Measurements from ENCODE around the gene TSNAX. TPM values are rescaled to one million over a fixed set of nuclear protein-coding genes. Genes with fewer than 3 reads are reported as not detected.
"Not testable (repeated sequence)": the region's sequence is repeated elsewhere in the genome, so short reads cannot be mapped to it uniquely, and the experiment has no call there.

The TSNAX gene, protein sequence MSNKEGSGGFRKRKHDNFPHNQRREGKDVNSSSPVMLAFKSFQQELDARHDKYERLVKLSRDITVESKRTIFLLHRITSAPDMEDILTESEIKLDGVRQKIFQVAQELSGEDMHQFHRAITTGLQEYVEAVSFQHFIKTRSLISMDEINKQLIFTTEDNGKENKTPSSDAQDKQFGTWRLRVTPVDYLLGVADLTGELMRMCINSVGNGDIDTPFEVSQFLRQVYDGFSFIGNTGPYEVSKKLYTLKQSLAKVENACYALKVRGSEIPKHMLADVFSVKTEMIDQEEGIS
- 29.8 and 33.2 TPM in 2 replicates for total RNA-seq (2014; rRNA removed; shearing (Covaris generic); ENCODE audit: low replicate concordance)

DNA sequence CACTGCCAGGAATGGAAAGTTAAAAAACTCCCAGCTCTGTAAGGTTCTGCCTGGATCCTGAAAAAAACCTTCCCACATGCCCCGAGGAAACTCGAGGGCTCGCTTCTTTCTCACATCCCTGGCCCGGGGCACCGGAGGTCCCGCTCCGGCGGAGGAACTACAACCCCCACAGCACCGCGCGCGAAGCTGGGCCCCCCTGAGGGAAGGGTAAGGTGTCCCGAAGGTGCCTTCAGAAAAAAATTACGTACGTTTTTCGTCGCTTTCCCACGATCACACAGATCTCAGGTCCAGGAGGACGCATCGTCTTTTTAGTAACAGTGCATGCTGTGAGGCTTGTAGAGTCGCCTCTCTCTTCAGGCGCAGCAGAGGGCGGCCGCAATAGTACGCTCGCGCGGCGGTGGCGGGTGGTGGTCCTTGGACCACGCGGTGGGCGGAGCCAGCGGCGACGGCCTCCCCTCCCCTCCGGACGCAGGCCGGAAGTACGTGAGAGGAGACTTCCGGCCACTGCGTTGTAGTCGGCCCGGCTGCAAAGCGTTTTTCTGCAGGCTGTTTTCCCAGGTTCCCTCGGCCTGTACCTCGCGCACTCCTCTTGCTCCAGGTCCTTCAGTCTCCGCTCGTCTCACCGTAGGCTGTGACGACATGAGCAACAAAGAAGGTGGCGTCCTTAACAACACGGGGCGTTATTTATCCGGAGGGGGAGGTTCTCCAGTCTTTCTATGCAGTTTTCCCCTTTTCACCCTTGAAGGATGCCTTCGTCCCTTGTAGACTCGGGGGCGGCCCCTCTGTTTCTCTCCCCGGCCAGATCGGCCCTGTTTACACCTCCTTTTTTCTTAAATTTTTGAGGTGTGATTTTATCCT lies at the start of gene TSNAX:
Gene TSNAX (plus strand): TSS at position 498 of the 858 bp plus-strand sequence. CDS start 142 bp downstream, at position 640.
- in situ Hi-C loops (cut with HindIII; ENCODE audit: low pct_unique_long_range_greater_than_20kb, low sequenced_read_pairs) = no loop called here

DNA sequence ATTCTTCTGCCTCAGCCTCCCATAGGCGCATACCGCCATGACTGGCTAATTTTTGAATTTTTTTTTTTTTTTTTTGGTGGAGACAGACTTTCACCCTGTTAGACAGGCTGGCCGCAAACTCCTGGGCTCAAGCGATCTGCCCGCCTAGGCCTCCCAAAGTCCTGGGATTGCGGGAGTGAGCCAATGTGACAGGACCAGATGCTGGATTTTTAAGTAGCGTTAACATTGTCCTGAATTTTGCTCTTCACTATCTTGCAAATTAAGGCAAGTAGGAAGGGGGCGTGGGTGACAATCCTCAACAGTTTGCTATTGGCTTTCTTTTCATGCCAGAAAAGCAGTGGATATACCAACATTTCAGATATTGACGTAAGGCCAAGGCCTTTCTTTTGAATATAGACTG lies 49.7 kb upstream of the TSNAX start:
- DNase-seq (ENCODE audit: low read depth) = no peak
- in situ Hi-C loops (cut with HindIII; ENCODE audit: low pct_unique_long_range_greater_than_20kb, low sequenced_read_pairs) = no loop called here

More for the DNA sequence above, at the start of gene TSNAX:
- peak; percentile 96 for DNase-seq (ENCODE audit: low read depth)

- in situ Hi-C loops (cut with HindIII; ENCODE audit: low pct_unique_long_range_greater_than_20kb, low sequenced_read_pairs) = no loop called here
- no peak for DNase-seq (ENCODE audit: low read depth)
Measured at GRCh38 chr1:231480008-231480407, 48.5 kb upstream of the TSNAX start.

DNA sequence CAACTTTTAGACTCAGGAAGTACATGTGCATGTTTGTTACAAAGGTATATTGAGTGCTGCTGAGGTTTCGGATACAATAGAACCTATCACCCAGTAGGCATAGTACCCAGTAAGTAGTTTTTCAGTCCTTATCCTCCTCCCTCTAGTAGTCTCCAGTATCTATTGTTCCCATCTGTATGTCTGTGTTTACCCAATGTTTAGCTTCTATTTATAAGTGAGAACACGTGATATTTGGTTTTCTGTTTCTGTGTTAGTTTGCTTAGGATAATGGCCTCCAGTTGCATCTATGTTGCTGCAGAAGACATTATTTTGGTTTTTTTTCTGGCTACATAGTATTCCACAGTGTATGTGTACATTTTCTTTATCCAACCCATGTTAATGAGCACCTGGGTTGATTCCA lies 47.2 kb upstream of the TSNAX start:
- no peak for DNase-seq (ENCODE audit: low read depth)
- in situ Hi-C loops (cut with HindIII; ENCODE audit: low pct_unique_long_range_greater_than_20kb, low sequenced_read_pairs) = no loop called here

DNA sequence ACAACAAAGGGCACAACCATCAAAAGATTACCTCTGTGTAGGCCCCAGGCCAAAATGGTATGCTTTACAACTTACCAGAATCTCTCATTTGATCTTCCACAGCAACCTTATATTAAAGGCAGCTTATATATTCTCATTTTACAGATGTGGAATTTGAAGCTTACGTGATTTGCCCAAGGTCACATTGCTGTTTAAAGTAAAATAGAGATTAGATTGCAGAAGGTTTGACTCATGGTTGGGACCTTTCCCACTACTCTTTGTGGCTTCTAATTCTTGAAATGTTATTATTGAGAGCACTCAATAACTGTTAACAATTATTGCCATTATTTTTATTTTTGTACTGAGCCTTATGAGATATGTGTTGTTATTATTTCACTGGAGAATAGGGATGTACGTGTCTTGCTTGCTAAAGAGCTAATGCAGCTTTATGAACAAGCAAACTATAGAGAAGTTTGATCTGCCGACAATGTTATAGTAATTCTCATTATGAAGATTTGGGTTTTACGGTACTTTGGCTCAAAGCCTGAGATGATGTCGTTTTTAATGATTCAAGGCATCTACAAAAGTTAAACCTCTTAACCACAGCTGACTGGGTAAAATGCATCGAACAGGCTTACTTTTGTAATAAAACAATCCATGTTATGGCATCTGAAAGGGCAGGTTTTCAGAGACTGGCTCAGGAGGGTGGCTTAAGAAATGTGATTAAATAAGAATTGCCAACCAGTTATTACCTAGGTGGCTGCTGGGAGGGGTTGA lies 43.3 kb upstream of the TSNAX start:
- no peak for DNase-seq (ENCODE audit: low read depth)
- in situ Hi-C loops (cut with HindIII; ENCODE audit: low pct_unique_long_range_greater_than_20kb, low sequenced_read_pairs) = no loop called here

DNA sequence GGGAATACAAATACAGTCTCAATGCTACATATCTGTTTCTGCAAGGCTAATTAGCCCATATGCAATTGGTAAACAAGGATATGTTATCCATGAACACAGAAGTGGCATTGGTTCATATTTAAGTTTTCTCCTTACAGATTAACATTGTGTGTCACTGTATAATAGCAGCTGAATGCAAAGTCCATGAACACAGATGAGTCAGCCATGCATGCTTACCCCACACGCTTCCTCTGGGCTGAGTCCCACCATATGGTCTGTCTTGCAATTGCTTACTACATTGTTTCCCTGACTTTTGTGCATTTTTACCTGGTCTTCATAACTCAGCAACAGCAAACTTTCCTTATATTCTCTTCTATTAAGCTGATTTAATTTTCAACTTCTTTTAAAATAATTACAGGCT lies 41.5 kb upstream of the TSNAX start:
- in situ Hi-C loops (cut with HindIII; ENCODE audit: low pct_unique_long_range_greater_than_20kb, low sequenced_read_pairs) = no loop called here

DNA sequence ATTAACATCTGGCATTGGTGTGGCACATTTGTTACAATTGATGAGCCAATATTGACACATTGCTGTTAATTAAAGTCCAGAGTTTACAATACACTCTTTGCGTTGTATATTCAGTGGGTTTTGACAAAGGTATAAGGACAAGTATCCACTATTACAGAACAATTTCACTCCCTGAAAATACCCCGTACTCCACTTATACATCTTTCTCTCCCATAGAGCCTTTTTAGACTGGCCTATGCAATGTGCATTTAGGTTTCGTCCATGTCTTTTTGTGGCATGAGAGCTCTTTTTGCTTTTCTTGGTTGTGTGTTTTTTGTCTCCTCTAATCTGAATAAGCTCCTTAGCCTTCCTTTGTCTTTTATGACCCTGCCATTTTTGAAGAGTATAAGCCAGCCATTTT lies 40.6 kb upstream of the TSNAX start:
- DNase-seq (ENCODE audit: low read depth) = no peak
- in situ Hi-C loops (cut with HindIII; ENCODE audit: low pct_unique_long_range_greater_than_20kb, low sequenced_read_pairs) = no loop called here

More for the DNA sequence above, 41.5 kb upstream of the TSNAX start:
- DNase-seq (ENCODE audit: low read depth) = no peak

DNA sequence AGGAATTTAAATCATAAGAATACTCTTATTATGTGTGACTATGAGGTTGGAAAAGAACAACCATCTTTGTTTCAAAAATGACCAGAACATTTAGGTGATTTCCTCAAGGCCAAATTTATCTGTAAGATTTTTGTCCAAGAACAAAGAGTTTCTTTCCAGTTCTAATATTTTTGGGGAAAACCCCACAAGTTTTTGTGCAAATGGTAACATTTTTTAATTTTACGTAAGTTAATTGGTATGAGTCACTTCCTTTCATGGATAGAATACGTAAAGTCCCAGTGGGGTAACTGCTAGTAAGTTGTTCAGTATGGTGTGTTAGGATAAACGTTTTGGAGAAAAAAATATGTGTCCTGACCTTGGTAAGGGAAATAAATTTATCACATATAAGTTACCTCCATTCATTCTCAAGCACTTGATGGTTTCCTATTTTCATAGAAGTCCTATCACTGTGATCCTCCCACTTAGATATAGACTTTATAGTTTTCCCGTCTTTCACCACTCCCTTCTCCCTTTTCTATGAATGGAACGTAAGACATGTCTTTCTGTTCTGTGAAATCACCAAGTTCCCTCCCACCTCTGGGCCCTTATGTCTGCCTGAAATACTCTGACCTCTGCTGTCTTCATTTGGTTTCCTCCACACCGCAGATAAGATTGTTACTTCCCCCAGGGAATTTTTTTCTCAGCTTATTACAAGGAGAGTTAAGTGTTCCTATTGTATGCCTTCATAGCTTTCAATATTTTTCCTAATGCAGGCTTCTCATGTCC lies 34.9 kb upstream of the TSNAX start:
- DNase-seq (ENCODE audit: low read depth) = no peak
- in situ Hi-C loops (cut with HindIII; ENCODE audit: low pct_unique_long_range_greater_than_20kb, low sequenced_read_pairs) = no loop called here

DNA sequence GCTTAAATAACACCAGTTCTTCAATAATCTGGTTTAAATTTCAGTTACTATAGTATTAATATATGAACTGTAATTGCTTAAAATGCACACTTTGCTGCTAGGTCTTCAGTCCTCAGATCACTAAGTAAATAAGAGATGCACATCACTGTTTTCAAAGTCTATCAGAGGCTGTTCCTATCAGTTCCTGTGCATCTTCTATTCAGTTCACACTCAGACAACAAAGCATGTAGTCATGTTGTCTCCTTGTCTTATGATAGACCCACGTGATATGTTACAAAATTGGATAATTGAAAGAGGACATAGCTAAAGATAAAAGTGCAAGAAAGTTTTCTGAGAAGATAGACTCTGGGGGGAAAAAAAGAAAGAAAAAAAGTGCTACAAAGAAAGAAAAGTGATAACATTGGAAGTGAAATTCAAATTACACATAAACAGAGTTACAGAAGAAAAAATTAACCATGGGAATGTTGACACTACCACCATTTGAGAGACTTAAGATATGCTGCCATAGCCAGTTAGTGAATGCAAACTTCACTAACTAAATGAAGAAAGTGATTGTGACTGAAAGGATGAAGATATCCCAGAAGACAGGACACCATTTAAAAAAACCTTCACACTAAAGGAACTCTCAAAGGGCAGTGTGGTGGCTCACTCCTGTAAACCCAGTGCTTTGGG lies 33.9 kb upstream of the TSNAX start:
- in situ Hi-C loops (cut with HindIII; ENCODE audit: low pct_unique_long_range_greater_than_20kb, low sequenced_read_pairs) = no loop called here
- no peak for DNase-seq (ENCODE audit: low read depth)

DNA sequence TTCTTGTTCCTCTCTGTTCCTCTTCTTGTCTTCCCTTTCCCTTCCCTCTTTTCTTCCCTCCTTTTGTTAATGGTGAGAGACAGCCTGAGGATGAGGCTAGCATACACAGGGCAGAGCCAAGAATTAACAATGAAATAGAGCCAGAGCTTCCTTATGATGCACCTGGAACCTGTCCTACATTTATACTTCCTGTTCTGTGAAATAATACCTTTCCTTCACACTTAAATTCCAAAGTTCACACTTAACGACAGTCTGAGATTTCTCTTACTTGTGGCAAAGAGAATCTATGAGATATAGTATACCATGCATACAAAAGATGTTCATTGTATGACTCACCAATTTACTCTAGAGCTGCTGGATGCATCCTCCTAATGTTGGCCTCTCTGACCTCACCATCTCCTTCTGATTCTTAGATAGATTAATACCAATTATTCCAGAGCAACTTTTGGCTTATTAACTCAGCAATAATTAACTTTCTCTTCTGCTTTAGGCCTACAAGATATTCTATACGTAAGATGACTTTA lies 30.8 kb upstream of the TSNAX start:
- DNase-seq (ENCODE audit: low read depth) = no peak
- in situ Hi-C loops (cut with HindIII; ENCODE audit: low pct_unique_long_range_greater_than_20kb, low sequenced_read_pairs) = no loop called here

DNA sequence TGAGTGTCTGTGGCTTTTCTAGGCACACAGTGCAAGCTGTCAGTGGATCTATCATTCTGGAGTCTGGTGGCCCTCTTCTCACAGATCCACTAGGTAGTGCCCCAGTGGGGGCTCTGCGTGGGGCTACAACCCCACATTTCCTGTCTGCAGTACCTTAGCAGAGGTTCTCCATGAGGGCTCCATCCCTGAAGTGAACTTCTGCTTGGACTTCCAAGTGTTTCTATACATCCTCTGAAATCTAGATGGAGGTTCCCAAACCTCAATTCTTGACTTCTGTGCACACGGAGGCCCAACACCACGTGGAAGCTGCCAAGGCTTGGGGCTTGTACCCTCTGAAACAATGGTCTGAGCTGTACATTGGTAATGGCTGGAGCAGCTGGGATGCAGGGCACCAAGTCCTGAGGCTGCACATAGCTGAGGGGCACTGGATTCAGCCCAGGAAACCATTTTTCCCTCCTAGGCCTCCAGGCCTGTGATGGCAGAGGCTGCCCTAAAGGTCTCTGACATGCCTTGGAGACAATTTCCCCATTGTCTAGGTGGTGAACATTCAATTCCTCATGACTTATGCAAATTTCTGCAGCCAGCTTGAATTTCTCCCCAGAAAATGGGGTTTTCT lies 29.2 kb upstream of the TSNAX start:
- in situ Hi-C loops (cut with HindIII; ENCODE audit: low pct_unique_long_range_greater_than_20kb, low sequenced_read_pairs) = no loop called here
- DNase-seq (ENCODE audit: low read depth) = no peak

GRCh38 chr1:231500666-231501065 lies 27.8 kb upstream of the TSNAX start:
- in situ Hi-C loops (cut with HindIII; ENCODE audit: low pct_unique_long_range_greater_than_20kb, low sequenced_read_pairs) = no loop called here
- no peak for DNase-seq (ENCODE audit: low read depth)

GRCh38 chr1:231503168-231503567 lies 25.3 kb upstream of the TSNAX start:
- in situ Hi-C loops (cut with HindIII; ENCODE audit: low pct_unique_long_range_greater_than_20kb, low sequenced_read_pairs); DNase-seq (ENCODE audit: low read depth): not testable (repeated sequence)

DNA sequence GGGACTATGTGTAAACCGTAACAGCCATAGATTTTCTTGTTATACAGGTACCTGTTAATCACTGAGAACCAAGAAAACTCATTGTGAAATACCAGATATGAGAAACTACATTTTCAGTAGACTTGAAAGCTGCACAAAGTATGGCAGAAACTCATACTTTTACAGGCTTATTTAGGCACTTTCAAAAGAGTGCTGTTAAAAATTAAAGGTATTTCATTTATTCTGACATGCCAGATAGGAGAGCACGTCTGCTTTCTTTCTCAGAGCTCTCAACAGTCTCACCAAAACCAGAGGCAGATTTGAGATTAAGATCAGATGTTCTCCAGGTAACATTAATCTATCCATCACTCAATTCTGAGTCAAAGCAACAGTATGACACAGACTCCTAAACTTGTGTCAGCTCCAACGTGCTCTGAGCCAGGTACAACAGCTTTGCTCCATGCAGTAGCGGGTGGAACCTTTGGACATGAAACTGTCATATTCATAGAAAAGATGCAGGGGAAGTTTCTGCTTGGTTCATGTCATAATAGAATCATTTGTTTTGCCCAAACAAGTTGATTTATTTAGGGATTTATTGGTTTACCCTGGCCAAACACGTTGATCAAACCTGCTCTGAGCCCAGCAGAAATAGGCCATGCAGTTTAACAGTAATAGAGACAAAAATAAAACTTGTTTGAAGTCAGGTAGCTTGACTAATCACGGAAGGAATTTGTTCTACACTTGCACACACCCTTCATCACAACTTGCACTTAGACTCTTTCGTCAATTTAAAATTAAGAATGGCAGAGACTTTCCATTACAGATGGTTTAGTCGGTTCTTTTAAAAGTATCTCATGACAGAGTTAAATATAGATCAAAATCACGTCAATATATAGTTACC lies 20.8 kb upstream of the TSNAX start:
- DNase-seq (ENCODE audit: low read depth) = no peak
- in situ Hi-C loops (cut with HindIII; ENCODE audit: low pct_unique_long_range_greater_than_20kb, low sequenced_read_pairs) = no loop called here

DNA sequence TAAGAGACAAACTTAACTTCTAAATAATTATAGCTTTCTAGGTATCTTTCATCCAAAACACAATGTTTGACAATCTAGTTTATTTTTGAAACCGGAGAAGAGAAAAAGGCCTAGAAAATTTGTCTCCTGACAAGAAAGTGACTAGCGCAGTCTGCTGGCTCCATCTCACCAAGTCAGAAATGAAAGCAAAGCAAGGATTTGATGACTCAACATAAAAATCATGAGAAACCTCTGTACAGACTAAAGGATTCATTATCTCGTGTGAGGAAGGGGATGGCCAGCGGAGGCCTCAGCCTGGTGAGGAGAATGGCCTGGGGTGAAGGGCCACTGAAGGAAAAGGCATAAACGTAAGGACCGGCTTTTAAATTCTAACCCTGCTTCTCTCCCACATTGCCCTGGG lies 20.0 kb upstream of the TSNAX start:
- in situ Hi-C loops (cut with HindIII; ENCODE audit: low pct_unique_long_range_greater_than_20kb, low sequenced_read_pairs) = no loop called here
- peak; percentile 20 for DNase-seq (ENCODE audit: low read depth)

DNA sequence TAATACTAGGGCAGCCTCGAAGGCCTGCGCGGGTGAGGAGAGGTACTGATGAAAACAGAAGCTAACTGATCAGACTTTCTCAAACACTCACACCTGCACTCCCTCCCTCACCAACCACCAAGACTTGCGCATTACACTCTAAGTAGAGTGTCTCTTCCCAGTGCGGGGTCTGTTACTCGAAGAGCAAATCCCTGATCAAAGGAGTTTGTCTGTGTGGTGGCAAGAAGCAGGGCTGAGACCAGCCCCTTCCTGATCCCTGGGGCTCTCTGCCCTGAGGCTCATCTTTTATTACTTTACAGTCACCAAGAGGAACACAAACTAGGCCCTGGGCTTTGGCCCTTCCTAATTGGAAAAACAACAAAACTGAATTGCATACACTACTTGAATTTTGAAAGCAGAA lies 19.5 kb upstream of the TSNAX start:
- in situ Hi-C loops (cut with HindIII; ENCODE audit: low pct_unique_long_range_greater_than_20kb, low sequenced_read_pairs) = no loop called here
- DNase-seq (ENCODE audit: low read depth) = no peak
